Neural progenitor cell (in vitro differentiated cells): ENCODE results near the gene PNPLA3.
A peak's percentile ranks its signal among the peaks of the same experiment; 100 is the strongest.

Experiments used
- EZH2 ChIP-seq: fragments of 200-600 bp; sonication (generic); IDR thresholded peaks from 2 replicates; pipeline ENCODE4 v1.6.1; 2017; ENCODE audit warnings: antibody characterized with exemption, mild to moderate bottlenecking, moderate library complexity
- TF ChIP-seq, protein P1 (sequence below): fragments of 200-600 bp; sonication (generic); IDR thresholded peaks from 2 replicates; pipeline ENCODE4 v1.5.1; 2017; ENCODE audit warnings: antibody characterized with exemption, mild to moderate bottlenecking

DNA sequence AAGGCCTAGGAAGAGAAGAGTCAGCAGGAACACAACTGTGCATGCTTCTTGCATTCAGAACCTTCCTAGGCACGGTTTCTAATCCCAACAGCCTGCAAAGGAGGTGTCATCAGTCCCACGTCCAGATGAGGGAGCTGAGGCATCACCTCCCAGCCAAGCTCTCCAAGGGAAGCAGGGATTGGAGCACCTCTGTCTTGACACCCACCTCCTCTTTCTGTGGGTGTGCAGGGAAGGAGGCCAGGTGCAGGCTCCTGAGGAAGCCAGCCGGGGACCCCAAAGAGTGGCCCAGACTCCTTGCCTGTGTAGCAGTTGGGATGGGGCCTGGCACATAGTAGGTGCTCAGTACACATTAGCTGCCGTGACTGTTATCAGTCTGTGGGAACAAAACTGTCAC lies 33.7 kb upstream of the PNPLA3 start:
- TF ChIP-seq, protein P1, sequence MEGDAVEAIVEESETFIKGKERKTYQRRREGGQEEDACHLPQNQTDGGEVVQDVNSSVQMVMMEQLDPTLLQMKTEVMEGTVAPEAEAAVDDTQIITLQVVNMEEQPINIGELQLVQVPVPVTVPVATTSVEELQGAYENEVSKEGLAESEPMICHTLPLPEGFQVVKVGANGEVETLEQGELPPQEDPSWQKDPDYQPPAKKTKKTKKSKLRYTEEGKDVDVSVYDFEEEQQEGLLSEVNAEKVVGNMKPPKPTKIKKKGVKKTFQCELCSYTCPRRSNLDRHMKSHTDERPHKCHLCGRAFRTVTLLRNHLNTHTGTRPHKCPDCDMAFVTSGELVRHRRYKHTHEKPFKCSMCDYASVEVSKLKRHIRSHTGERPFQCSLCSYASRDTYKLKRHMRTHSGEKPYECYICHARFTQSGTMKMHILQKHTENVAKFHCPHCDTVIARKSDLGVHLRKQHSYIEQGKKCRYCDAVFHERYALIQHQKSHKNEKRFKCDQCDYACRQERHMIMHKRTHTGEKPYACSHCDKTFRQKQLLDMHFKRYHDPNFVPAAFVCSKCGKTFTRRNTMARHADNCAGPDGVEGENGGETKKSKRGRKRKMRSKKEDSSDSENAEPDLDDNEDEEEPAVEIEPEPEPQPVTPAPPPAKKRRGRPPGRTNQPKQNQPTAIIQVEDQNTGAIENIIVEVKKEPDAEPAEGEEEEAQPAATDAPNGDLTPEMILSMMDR, result peak; percentile 29
- no peak for TF ChIP-seq EZH2
